Endothelial cell of umbilical vein (primary cell): ENCODE results near the gene SLC16A7. TPM values are rescaled to one million over a fixed set of nuclear protein-coding genes. Genes with fewer than 3 reads are reported as not detected.

ENCODE experiments used
- BruUV-seq: library from RNA; stranded (reverse); fragments of 400-500 nt; replicated peaks from 2 replicates; lab custom pipeline; 2021; lab: Mats Ljungman, UMichigan
- CTCF ChIA-PET: fragments of 300-600, 350-600 bp; sonication (Branson Sonifier 250); formaldehyde crosslinking; loops from one replicate; lab custom pipeline; 2021; ENCODE audit warnings: antibody characterized with exemption, inconsistent platforms; lab: Charles Lee
- POLR2A ChIA-PET: fragments of 300-600, 350-600 bp; sonication (Branson Sonifier 250); formaldehyde crosslinking; loops from one replicate; lab custom pipeline; 2021; ENCODE audit warnings: antibody characterized with exemption, inconsistent platforms; lab: Charles Lee
- DNase-seq: peaks from one replicate; pipeline ENCODE4 v3.0.0-alpha.2; 2011; ENCODE audit warnings: low read depth, low spot score
- FAIRE-seq: peaks from 2 replicates; lab custom pipeline; 2011; peaks lifted over from hg19 to GRCh38; lab: Jason Lieb, UNC
- H2AFZ ChIP-seq: 2 replicates; pipeline ENCODE4 v1.6.0; 2012; ENCODE audit warnings: low read depth, low read length, control low read depth, inconsistent platforms
- H3K27ac ChIP-seq: 2 replicates; pipeline ENCODE4 v1.5.1; 2011; ENCODE audit warnings: low read depth, mild to moderate bottlenecking, control low read depth, low read length, moderate library complexity; ENCODE audit not compliant: insufficient read depth
- H3K27me3 ChIP-seq, 2 experiments: 2 replicates each; pipeline versions ENCODE4 v1.6.0 to v1.6.1; 2011; ENCODE audit warnings: low read length in 2 of 2, mixed read lengths in 1 of 2; ENCODE audit not compliant: control insufficient read depth in 2 of 2, insufficient read depth in 2 of 2
- H3K36me3 ChIP-seq, 2 experiments: 2 replicates in 1 of 2; 3 replicates in 1 of 2; pipeline ENCODE4 v1.5.1; 2011; ENCODE audit warnings: low read length in 2 of 2, mild to moderate bottlenecking in 1 of 2, moderate library complexity in 1 of 2; ENCODE audit not compliant: control insufficient read depth in 2 of 2, insufficient read depth in 2 of 2; ENCODE audit errors: extremely low read depth in 1 of 2
- H3K4me1 ChIP-seq: 3 replicates; pipeline ENCODE4 v1.5.1; 2011; ENCODE audit warnings: mild to moderate bottlenecking, low read length; ENCODE audit not compliant: control insufficient read depth, insufficient read depth; ENCODE audit errors: extremely low read depth
- H3K4me2 ChIP-seq: 2 replicates; pipeline ENCODE4 v1.6.1; 2011; ENCODE audit warnings: low read length, control low read depth, mixed read lengths; ENCODE audit not compliant: insufficient read depth
- H3K4me3 ChIP-seq, 3 experiments: fragments of 200-600 bp in 1 of 3; sonication (generic), shearing (Covaris generic) in 1 of 3; replicated peaks in 1 of 3; 2 replicates each; pipeline ENCODE4 v1.5.1; 2011 to 2016; ENCODE audit warnings: control low read depth in 3 of 3, low read length in 3 of 3, mild to moderate bottlenecking in 2 of 3, inconsistent platforms in 1 of 3, low read depth in 1 of 3, moderate library complexity in 1 of 3; ENCODE audit not compliant: insufficient read depth in 1 of 3
- H3K79me2 ChIP-seq: 2 replicates; pipeline ENCODE4 v1.6.0; 2012; ENCODE audit warnings: low read length, inconsistent platforms; ENCODE audit not compliant: control insufficient read depth, insufficient read depth
- H3K9ac ChIP-seq: replicated peaks from 2 replicates; pipeline ENCODE3; 2011; ENCODE audit warnings: low read length, control low read depth; ENCODE audit not compliant: insufficient read depth; ENCODE audit errors: extremely low read depth
- H3K9me1 ChIP-seq: replicated peaks from 3 replicates; pipeline ENCODE4 v1.6.0; 2011; ENCODE audit warnings: mild to moderate bottlenecking, low read length; ENCODE audit not compliant: control insufficient read depth, insufficient read depth; ENCODE audit errors: extremely low read depth
- H3K9me3 ChIP-seq: replicated peaks from 2 replicates; pipeline ENCODE4 v1.5.1; 2012; ENCODE audit warnings: low read length, inconsistent platforms; ENCODE audit not compliant: control insufficient read depth, insufficient read depth
- H4K20me1 ChIP-seq: replicated peaks from 2 replicates; pipeline ENCODE3; 2011; ENCODE audit warnings: mild to moderate bottlenecking, low read length; ENCODE audit not compliant: control insufficient read depth, insufficient read depth; ENCODE audit errors: extremely low read depth
- EZH2 ChIP-seq: IDR thresholded peaks from 2 replicates; pipeline ENCODE4 v1.6.1; 2012; ENCODE audit warnings: borderline replicate concordance, low read depth, mild to moderate bottlenecking, moderate library complexity, low read length, inconsistent platforms; ENCODE audit not compliant: severe bottlenecking
- FOS ChIP-seq: IDR thresholded peaks from 2 replicates; pipeline ENCODE4 v1.6.1; 2011; ENCODE audit warnings: mild to moderate bottlenecking, low read length, moderate library complexity, borderline replicate concordance; ENCODE audit not compliant: insufficient read depth
- GATA2 ChIP-seq: IDR thresholded peaks from 2 replicates; pipeline ENCODE4 v1.7.0; 2011; ENCODE audit warnings: low read depth, mild to moderate bottlenecking, moderate library complexity, mixed read lengths, low read length; ENCODE audit not compliant: insufficient read length, insufficient read depth
- JUN ChIP-seq: IDR thresholded peaks from 2 replicates; pipeline ENCODE4 v1.6.1; 2011; ENCODE audit warnings: borderline replicate concordance, low read depth; ENCODE audit not compliant: insufficient read length, insufficient read depth
- MYC ChIP-seq: IDR thresholded peaks from one replicate; pipeline ENCODE4 v1.6.1; 2011; ENCODE audit warnings: mild to moderate bottlenecking, low read depth, low read length
- POLR2A ChIP-seq: IDR thresholded peaks from 2 replicates; pipeline ENCODE4 v1.6.1; 2012; ENCODE audit warnings: low read depth, mild to moderate bottlenecking, control low read depth, low read length
- POLR2AphosphoS5 ChIP-seq: IDR thresholded peaks from 2 replicates; pipeline ENCODE4 v1.6.1; 2012; ENCODE audit warnings: low read depth, mild to moderate bottlenecking, control low read depth, low read length, moderate library complexity; ENCODE audit not compliant: insufficient read depth
- dilution Hi-C: fragments of 300-500 bp; cut with MboI; formaldehyde crosslinking; loops from one replicate; pipeline ENCODE4 v1.15.0; 2019; ENCODE audit warnings: low sequenced_read_pairs; ENCODE audit not compliant: extremely low pct_ligation_motif_present
- intact Hi-C: fragments of 100-400 bp; cut with micrococcal nuclease; formaldehyde crosslinking; loops from one replicate; pipeline ENCODE4 v1.10.0; 2022
- polyA plus RNA-seq, 4 experiments: library from polyadenylated mRNA; depleted of rRNA in 3 of 4; stranded (reverse) in 3 of 4; unstranded in 1 of 4; fragments of >200 nt; gene quantifications; 2 replicates each; pipeline versions ENCODE4 v1.2.1 to v1.2.3, GENCODE V29; 2011 to 2012; ENCODE audit warnings: missing spikeins in 1 of 4
- total RNA-seq: library from RNA; stranded (reverse); gene quantifications from 2 replicates; pipeline ENCODE4 v1.2.3, GENCODE V29; 2021
- TF ChIP-seq, protein P1 (sequence below), 2 donors: IDR thresholded peaks; 1 replicate in 1 of 2; 2 replicates in 1 of 2; pipeline ENCODE4 v1.5.1; 2011; ENCODE audit warnings: low read length in 2 of 2, mild to moderate bottlenecking in 2 of 2, moderate library complexity in 2 of 2, control low read depth in 1 of 2, inconsistent platforms in 1 of 2, low read depth in 1 of 2; ENCODE audit not compliant: insufficient read depth in 1 of 2; ENCODE audit errors: extremely low read depth in 1 of 2
- TF ChIP-seq, protein P2 (sequence below): IDR thresholded peaks from 2 replicates; pipeline ENCODE4 v1.6.1; 2011; ENCODE audit not compliant: insufficient read depth, insufficient read length

The SLC16A7 gene
- total and polyA plus RNA-seq, 2 donors (not counting 3 experiments of a cell fraction or from before 2014, with no cell fraction given): 2.9 to 8.9 TPM

DNA sequence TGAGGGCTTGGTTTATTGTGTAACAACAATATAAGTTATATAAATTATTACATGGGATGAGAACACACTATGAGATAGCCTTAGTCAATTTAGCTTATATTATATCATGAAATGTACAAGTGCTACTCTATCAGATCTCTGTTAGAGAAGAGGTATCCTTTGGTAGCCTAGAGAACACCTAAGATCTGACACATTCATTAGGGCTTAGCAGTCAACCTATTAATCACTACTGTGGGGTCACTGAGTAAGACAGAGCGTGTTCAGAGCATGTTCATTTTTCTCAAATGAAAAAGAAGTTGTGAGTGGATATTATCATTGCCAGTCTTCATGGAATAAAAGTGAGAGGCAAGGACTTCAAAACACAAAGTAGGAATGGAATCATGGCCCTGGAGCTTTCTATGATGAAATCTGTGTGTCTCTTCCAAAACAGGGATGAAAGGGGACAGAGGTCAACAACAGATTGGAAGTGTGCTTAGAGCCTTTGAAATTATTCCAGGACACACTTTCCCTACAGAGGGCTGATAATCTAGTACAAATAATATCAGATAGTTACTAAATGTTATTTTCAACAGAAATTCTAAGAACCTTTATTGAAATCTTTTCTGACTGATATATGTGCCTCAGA, 114.3 kb downstream of the SLC16A7 start:
- POLR2A ChIA-PET: no interaction called here
- H3K27me3 ChIP-seq: no peaks in the 10 kb centered on the region
- no peak for FAIRE-seq

More for the DNA sequence above, 114.3 kb downstream of the SLC16A7 start:
- BruUV-seq: no TSS peak
- intact Hi-C loops (no loop called here), dilution Hi-C loops (no loop called here)
- Histone ChIP-seq H3K4me1 (no peaks in the 10 kb centered on the region), H3K9ac (no peak overlapping the region), H3K27ac (no peak overlapping the region), H3K4me3 (no peak overlapping the region), H3K4me2 (no peak overlapping the region), H3K9me3 (no peaks in the 10 kb centered on the region), H3K36me3 (no peaks in the 10 kb centered on the region), H3K9me1 (no peaks in the 10 kb centered on the region), H2AFZ (no peak overlapping the region), H4K20me1 (no peaks in the 10 kb centered on the region), H3K79me2 (no peaks in the 10 kb centered on the region)
- DNase-seq: no peak
- CTCF ChIA-PET: interaction anchor here (1.1 kb wide), 1 partner anchor 21 kb away, joined by 3 read pairs; no protein-coding TSS in a partner anchor
- TF ChIP-seq JUN: no peak
- TF ChIP-seq, protein P1, sequence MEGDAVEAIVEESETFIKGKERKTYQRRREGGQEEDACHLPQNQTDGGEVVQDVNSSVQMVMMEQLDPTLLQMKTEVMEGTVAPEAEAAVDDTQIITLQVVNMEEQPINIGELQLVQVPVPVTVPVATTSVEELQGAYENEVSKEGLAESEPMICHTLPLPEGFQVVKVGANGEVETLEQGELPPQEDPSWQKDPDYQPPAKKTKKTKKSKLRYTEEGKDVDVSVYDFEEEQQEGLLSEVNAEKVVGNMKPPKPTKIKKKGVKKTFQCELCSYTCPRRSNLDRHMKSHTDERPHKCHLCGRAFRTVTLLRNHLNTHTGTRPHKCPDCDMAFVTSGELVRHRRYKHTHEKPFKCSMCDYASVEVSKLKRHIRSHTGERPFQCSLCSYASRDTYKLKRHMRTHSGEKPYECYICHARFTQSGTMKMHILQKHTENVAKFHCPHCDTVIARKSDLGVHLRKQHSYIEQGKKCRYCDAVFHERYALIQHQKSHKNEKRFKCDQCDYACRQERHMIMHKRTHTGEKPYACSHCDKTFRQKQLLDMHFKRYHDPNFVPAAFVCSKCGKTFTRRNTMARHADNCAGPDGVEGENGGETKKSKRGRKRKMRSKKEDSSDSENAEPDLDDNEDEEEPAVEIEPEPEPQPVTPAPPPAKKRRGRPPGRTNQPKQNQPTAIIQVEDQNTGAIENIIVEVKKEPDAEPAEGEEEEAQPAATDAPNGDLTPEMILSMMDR (IDR thresholded peaks at IDR 0.05; ENCODE audit: extremely low read depth in 1 of 2, insufficient read depth in 1 of 2, low read depth in 1 of 2, low read length in 2 of 2): no peak
- no peak for TF ChIP-seq POLR2A
- TF ChIP-seq EZH2: no peak
- TF ChIP-seq GATA2: no peak
- no peak for TF ChIP-seq MYC
- TF ChIP-seq, protein P2, sequence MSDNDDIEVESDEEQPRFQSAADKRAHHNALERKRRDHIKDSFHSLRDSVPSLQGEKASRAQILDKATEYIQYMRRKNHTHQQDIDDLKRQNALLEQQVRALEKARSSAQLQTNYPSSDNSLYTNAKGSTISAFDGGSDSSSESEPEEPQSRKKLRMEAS: no peak
- no peak for TF ChIP-seq POLR2AphosphoS5
- TF ChIP-seq FOS: no peak
